HepG2 (cell line): ENCODE data around the gene CMPK2. TPM values are rescaled to one million over a fixed set of nuclear protein-coding genes. Genes with fewer than 3 reads are reported as not detected.

ENCODE experiments used
- ATAC-seq: fragments of 200-7000 bp; cut with Tn5 transposase; 3 replicates; pipeline ENCODE4 v1.9.1; 2020; ENCODE audit warnings: mild to moderate bottlenecking, moderate library complexity
- BruUV-seq: library from RNA; stranded (reverse); fragments of 400-500 nt; replicated peaks from 2 replicates; lab custom pipeline; 2021; lab: Mats Ljungman, UMichigan
- CTCF ChIA-PET: fragments of 300-600 bp; formaldehyde crosslinking; extraction: SDS; loops from one replicate; lab custom pipeline; 2021; ENCODE audit warnings: low total read pairs, inconsistent platforms, low intra/inter-chr PET ratio; lab: Yijun Ruan, JAX
- POLR2A ChIA-PET: fragments of 350-600 bp; sonication (Branson Sonifier 250); formaldehyde crosslinking; loops from one replicate; lab custom pipeline; 2020; ENCODE audit warnings: antibody characterized with exemption, inconsistent platforms; lab: Yijun Ruan, JAX
- DNase-seq: peaks from one replicate; pipeline ENCODE4 v3.0.0-alpha.2; 2015; ENCODE audit warnings: low spot score
- FAIRE-seq: peaks from 3 replicates; lab custom pipeline; 2011; peaks lifted over from hg19 to GRCh38; lab: Jason Lieb, UNC
- H2AFZ ChIP-seq: one replicate; pipeline ENCODE4 v1.6.1; 2011; ENCODE audit warnings: low read length, inconsistent platforms
- H3K27ac ChIP-seq: fragments of 300-600 bp; 3 replicates; pipeline ENCODE4 v1.8.0; 2011; ENCODE audit warnings: mixed run types, mild to moderate bottlenecking, mixed read lengths, low read length, inconsistent platforms; ENCODE audit not compliant: insufficient read depth; ENCODE audit errors: extremely low read length
- H3K27me3 ChIP-seq, 2 experiments: fragments of 200-600 bp in 1 of 2; 2 replicates in 1 of 2; 3 replicates in 1 of 2; pipeline versions ENCODE4 v1.6.0 to v1.8.0; 2011; ENCODE audit warnings: low read length in 2 of 2, mild to moderate bottlenecking in 2 of 2, moderate library complexity in 2 of 2, inconsistent platforms in 1 of 2; ENCODE audit not compliant: insufficient read depth in 2 of 2, control insufficient read depth in 1 of 2
- H3K36me3 ChIP-seq, 2 experiments: fragments of 200-600 bp in 1 of 2; replicated peaks in 1 of 2; 2 replicates in 1 of 2; 3 replicates in 1 of 2; pipeline versions ENCODE4 v1.5.1 to v1.8.0; 2011; ENCODE audit warnings: low read length in 2 of 2, inconsistent platforms in 1 of 2; ENCODE audit not compliant: insufficient read depth in 2 of 2, control insufficient read depth in 1 of 2
- H3K4me1 ChIP-seq: 2 replicates; pipeline ENCODE4 v1.5.1; 2012; ENCODE audit warnings: low read length, inconsistent platforms; ENCODE audit not compliant: insufficient read depth
- H3K4me2 ChIP-seq: 2 replicates; pipeline ENCODE4 v1.6.0; 2011; ENCODE audit warnings: low read depth, low read length, inconsistent platforms
- H3K4me3 ChIP-seq, 3 experiments: fragments of 200-600 bp in 1 of 3; sonication (generic), shearing (Covaris generic) in 1 of 3; replicated peaks in 1 of 3; 2 replicates each; pipeline ENCODE4 v1.5.1; 2011 to 2016; ENCODE audit warnings: low read length in 3 of 3, inconsistent platforms in 2 of 3, low read depth in 2 of 3, mild to moderate bottlenecking in 2 of 3, control low read depth in 1 of 3, mixed read lengths in 1 of 3; ENCODE audit not compliant: insufficient read depth in 1 of 3
- H3K79me2 ChIP-seq: one replicate; pipeline ENCODE4 v1.6.1; 2011; ENCODE audit warnings: low read length, inconsistent platforms; ENCODE audit not compliant: insufficient read depth
- H3K9ac ChIP-seq: 2 replicates; pipeline ENCODE4 v1.6.0; 2011; ENCODE audit warnings: mild to moderate bottlenecking, low read depth, low read length, inconsistent platforms; ENCODE audit not compliant: insufficient read depth
- H3K9me3 ChIP-seq: 2 replicates; pipeline ENCODE4 v1.5.1; 2012; ENCODE audit warnings: mild to moderate bottlenecking, low read length
- H4K20me1 ChIP-seq: 2 replicates; pipeline ENCODE4 v1.6.0; 2011; ENCODE audit warnings: inconsistent platforms, mild to moderate bottlenecking, low read length, moderate library complexity; ENCODE audit not compliant: insufficient read depth
- HMG20A ChIP-seq: IDR thresholded peaks from 2 replicates; pipeline ENCODE4 v1.6.1; 2016; ENCODE audit warnings: borderline replicate concordance
- HMGXB4 ChIP-seq, 2 experiments: sonication (generic) in 1 of 2; formaldehyde crosslinking in 1 of 2; IDR thresholded peaks; 2 replicates each; pipeline versions ENCODE4 v1.4.0 to v1.6.1; 2018 to 2020; ENCODE audit warnings: missing genetic modification reagents in 2 of 2, borderline replicate concordance in 1 of 2, low read depth in 1 of 2, mild to moderate bottlenecking in 1 of 2, missing biosample characterization in 1 of 2
- NFAT5 ChIP-seq: sonication (generic); formaldehyde crosslinking; IDR thresholded peaks from 2 replicates; pipeline ENCODE4 v1.4.0; 2020; ENCODE audit warnings: missing genetic modification reagents
- RAD21 ChIP-seq: fragments of 450-650 bp; formaldehyde crosslinking; IDR thresholded peaks from 2 replicates; pipeline ENCODE4 v1.5.0; 2020; ENCODE audit warnings: mild to moderate bottlenecking
- RERE ChIP-seq: IDR thresholded peaks from 2 replicates; pipeline ENCODE4 v1.6.1; 2016; ENCODE audit warnings: low read depth, missing genetic modification reagents, missing compliant biosample characterization
- TEAD2 ChIP-seq: sonication (generic); formaldehyde crosslinking; IDR thresholded peaks from 2 replicates; pipeline ENCODE4 v1.9.0; 2021; ENCODE audit warnings: missing genetic modification reagents
- TIGD3 ChIP-seq: sonication (generic); formaldehyde crosslinking; IDR thresholded peaks from 2 replicates; pipeline ENCODE4 v1.5.1; 2020; ENCODE audit warnings: mild to moderate bottlenecking, missing genetic modification reagents, borderline replicate concordance
- ZZZ3 ChIP-seq: sonication (generic); formaldehyde crosslinking; IDR thresholded peaks from 2 replicates; pipeline ENCODE4 v1.4.0; 2020; ENCODE audit warnings: missing genetic modification reagents, mild to moderate bottlenecking, borderline replicate concordance
- WGBS: methylation state at CpG from one replicate; pipeline ENCODE4 v1.1.6; 2017; ENCODE audit warnings: low lambda C conversion rate; 5-methylcytosine and 5-hydroxymethylcytosine counted together
- in situ Hi-C: cut with HindIII; loops from 2 replicates; pipeline ENCODE4 v1.10.0; 2017; ENCODE audit warnings: low pct_unique_long_range_greater_than_20kb; ENCODE audit not compliant: extremely low pct_ligation_motif_present
- intact Hi-C: fragments of 100-400 bp; cut with micrococcal nuclease; formaldehyde crosslinking; loops from one replicate; pipeline ENCODE4 v1.10.0; 2022; ENCODE audit not compliant: unreplicated experiment
- polyA plus RNA-seq, 8 experiments: library from polyadenylated mRNA; depleted of rRNA in 3 of 8; stranded (reverse) in 7 of 8; unstranded in 1 of 8; fragments of >200 nt; fragmentation: Illumina TruSeq in 4 of 8; extraction: Trizol in 4 of 8; gene quantifications; 2 replicates each; pipeline versions ENCODE4 v1.2.1 to v1.2.3, GENCODE V29; 2011 to 2016; ENCODE audit warnings: low read depth in 4 of 8, missing spikeins in 1 of 8, mixed read lengths in 1 of 8; ENCODE audit not compliant: insufficient read depth in 1 of 8
- total RNA-seq, 5 experiments: library from RNA; depleted of rRNA; stranded (reverse); fragments of >200 nt; fragmentation: Illumina TruSeq; extraction: Trizol; gene quantifications; 2 replicates each; pipeline ENCODE4 v1.2.3, GENCODE V29; 2016; ENCODE audit warnings: low read depth in 1 of 5

Gene CMPK2
- total and polyA plus RNA-seq, 2 of the 13 experiments (the other 11 are each of a cell fraction or from before 2014, with no cell fraction given) = 0.04 to 1.0 TPM

GRCh38 chr2:6818012-6818411, 47.7 kb downstream of the CMPK2 start:
- WGBS = 5% methylated on average over 5 of the region's 5 CpGs
- DNase-seq (no peak), FAIRE-seq (no peak), ATAC-seq (no peak)
- in situ Hi-C loops = no loop called here
- BruUV-seq = no TSS peak
- no peaks in the 10 kb centered on the region for H4K20me1 ChIP-seq
- no peak overlapping the region for H3K27ac ChIP-seq
- no peaks in the 10 kb centered on the region for H3K36me3 ChIP-seq
- no peak overlapping the region for H2AFZ ChIP-seq
- ChIA-PET CTCF (no interaction called here), POLR2A (no interaction called here)
- peaks cover 3 to 24% of the 10 kb centered on the region in 2 experiments; a peak in 2 of 5 replicates for H3K27me3 ChIP-seq
- intact Hi-C loops = no loop called here
- no peaks in the 10 kb centered on the region for H3K4me1 ChIP-seq
- H3K79me2 ChIP-seq = no peaks in the 10 kb centered on the region
- H3K4me2 ChIP-seq = no peak overlapping the region
- H3K9ac ChIP-seq = no peak overlapping the region
- H3K4me3 ChIP-seq = no peak overlapping the region
- no peaks in the 10 kb centered on the region for H3K9me3 ChIP-seq
- TF ChIP-seq HMGXB4 (CRISPR knock-in tag; IDR thresholded peaks at IDR 0.05; ENCODE audit: borderline replicate concordance in 1 of 2, low read depth in 1 of 2) (no peak), HMG20A (CRISPR knock-in tag) (no peak), TEAD2 (CRISPR knock-in tag) (no peak), ZZZ3 (CRISPR knock-in tag) (no peak), NFAT5 (CRISPR knock-in tag) (no peak), RERE (no peak), TIGD3 (CRISPR knock-in tag) (no peak), RAD21 (CRISPR knock-in tag) (no peak)
